Neural crest cell (in vitro differentiated cells): ENCODE results near the gene OR9A2. TPM values are rescaled to one million over a fixed set of nuclear protein-coding genes. Genes with fewer than 3 reads are reported as not detected.

Experiments
- DNase-seq: peaks from one replicate; pipeline ENCODE4 v3.0.0; 2021; ENCODE audit warnings: low read depth, mixed read lengths, low spot score
- H3K27ac Mint-ChIP-seq: one replicate; pipeline ENCODE4 v1.8.0; 2021; ENCODE audit warnings: mild to moderate bottlenecking, mixed read lengths; ENCODE audit not compliant: unreplicated experiment
- H3K27me3 Mint-ChIP-seq: 2 replicates; pipeline ENCODE4 v1.8.0; 2021; ENCODE audit warnings: low read depth, mild to moderate bottlenecking, mixed read lengths
- H3K36me3 Mint-ChIP-seq: 2 replicates; pipeline ENCODE4 v1.8.0; 2021; ENCODE audit warnings: low read depth, mild to moderate bottlenecking, mixed read lengths
- H3K4me1 Mint-ChIP-seq: 2 replicates; pipeline ENCODE4 v1.8.0; 2021; ENCODE audit warnings: mixed read lengths
- H3K4me3 Mint-ChIP-seq: one replicate; pipeline ENCODE4 v1.8.0; 2021; ENCODE audit warnings: mild to moderate bottlenecking, mixed read lengths
- H3K9me3 Mint-ChIP-seq: 2 replicates; pipeline ENCODE4 v1.8.0; 2021; ENCODE audit warnings: mixed read lengths
- total RNA-seq: library from RNA; stranded (reverse); gene quantifications from 2 replicates; pipeline ENCODE4 v1.2.1, GENCODE V29; 2021
- TF ChIP-seq, protein P1 (sequence below): fragments of 200-600 bp; sonication (generic); conservative IDR thresholded peaks from 2 replicates; pipeline ENCODE4 v1.5.0; 2021; ENCODE audit warnings: antibody characterized with exemption, mild to moderate bottlenecking

OR9A2 gene
- total RNA-seq, 1 donor from 2014 or later = not detected

- no peak overlapping the region for H3K4me3 Mint-ChIP-seq
- H3K36me3 Mint-ChIP-seq = no peaks in the 10 kb centered on the region
- no peak overlapping the region for H3K27ac Mint-ChIP-seq
- TF ChIP-seq, protein P1, sequence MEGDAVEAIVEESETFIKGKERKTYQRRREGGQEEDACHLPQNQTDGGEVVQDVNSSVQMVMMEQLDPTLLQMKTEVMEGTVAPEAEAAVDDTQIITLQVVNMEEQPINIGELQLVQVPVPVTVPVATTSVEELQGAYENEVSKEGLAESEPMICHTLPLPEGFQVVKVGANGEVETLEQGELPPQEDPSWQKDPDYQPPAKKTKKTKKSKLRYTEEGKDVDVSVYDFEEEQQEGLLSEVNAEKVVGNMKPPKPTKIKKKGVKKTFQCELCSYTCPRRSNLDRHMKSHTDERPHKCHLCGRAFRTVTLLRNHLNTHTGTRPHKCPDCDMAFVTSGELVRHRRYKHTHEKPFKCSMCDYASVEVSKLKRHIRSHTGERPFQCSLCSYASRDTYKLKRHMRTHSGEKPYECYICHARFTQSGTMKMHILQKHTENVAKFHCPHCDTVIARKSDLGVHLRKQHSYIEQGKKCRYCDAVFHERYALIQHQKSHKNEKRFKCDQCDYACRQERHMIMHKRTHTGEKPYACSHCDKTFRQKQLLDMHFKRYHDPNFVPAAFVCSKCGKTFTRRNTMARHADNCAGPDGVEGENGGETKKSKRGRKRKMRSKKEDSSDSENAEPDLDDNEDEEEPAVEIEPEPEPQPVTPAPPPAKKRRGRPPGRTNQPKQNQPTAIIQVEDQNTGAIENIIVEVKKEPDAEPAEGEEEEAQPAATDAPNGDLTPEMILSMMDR = no peak
- H3K9me3 Mint-ChIP-seq = no peaks in the 10 kb centered on the region
- H3K4me1 Mint-ChIP-seq = no peaks in the 10 kb centered on the region
- peaks cover 16% of the 10 kb centered on the region for H3K27me3 Mint-ChIP-seq
- no peak for DNase-seq
Observed at GRCh38 chr7:143048827-143049226, 21.9 kb upstream of the OR9A2 start.

DNA sequence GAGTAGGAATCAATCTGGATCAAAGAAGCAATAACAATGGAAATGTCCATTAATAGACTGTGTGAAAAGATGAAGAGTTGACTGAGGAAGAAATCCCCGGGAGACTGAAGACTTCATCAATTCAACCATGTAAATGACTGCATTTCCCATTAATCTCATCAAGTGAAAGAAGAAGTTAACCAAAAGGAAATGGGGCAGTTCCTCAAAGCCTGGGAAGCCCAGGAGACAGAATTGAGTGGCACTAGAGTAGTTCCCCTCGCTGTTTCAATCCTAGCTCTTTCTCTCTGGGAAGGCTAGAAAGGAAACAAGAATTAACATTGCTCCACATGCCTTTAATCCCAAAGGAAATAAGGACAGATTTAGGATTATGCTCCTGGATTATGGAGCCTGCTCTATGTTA is 20.4 kb upstream of the OR9A2 start:
- Mint-ChIP-seq H3K27me3 (peaks cover 16% of the 10 kb centered on the region), H3K4me3 (no peak overlapping the region), H3K4me1 (peaks cover 11% of the 10 kb centered on the region), H3K27ac (no peak overlapping the region), H3K36me3 (no peaks in the 10 kb centered on the region), H3K9me3 (no peaks in the 10 kb centered on the region)
- TF ChIP-seq, protein P1 = no peak
- no peak for DNase-seq

GRCh38 chr7:143046426-143046851 is 19.5 kb upstream of the OR9A2 start:
- Mint-ChIP-seq H3K27me3 (peaks cover 17% of the 10 kb centered on the region), H3K4me3 (no peak overlapping the region), H3K4me1 (peaks cover 11% of the 10 kb centered on the region), H3K9me3 (no peaks in the 10 kb centered on the region), H3K27ac (no peak overlapping the region), H3K36me3 (no peaks in the 10 kb centered on the region)
- DNase-seq = no peak
- TF ChIP-seq, protein P1 = no peak

DNA sequence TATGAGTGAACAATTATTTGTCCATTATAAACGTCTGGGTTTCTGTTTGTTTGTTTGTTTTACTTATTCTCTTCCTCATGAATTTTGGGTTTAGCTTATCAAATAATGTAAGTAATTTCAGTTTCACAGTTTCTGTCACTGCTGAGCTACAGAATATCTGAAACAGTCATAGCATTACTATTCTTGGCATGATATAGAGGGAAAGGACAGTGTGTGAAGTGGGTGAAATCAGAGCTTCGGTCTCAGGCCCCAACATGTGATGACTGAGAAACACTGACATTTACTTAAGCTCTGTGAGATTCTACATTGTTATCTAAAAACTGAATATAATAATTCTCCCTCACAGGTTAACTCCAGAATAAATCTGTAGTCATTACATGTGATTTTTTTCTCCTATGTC is 16.5 kb upstream of the OR9A2 start:
- H3K27ac Mint-ChIP-seq = no peak overlapping the region
- peaks cover 17% of the 10 kb centered on the region for H3K27me3 Mint-ChIP-seq
- DNase-seq = no peak

GRCh38 chr7:143042790-143043271 is 15.9 kb upstream of the OR9A2 start:
- Mint-ChIP-seq H3K27me3 (peaks cover 17% of the 10 kb centered on the region), H3K27ac (no peak overlapping the region)

More for the DNA sequence above, 16.5 kb upstream of the OR9A2 start:
- no peaks in the 10 kb centered on the region for H3K9me3 Mint-ChIP-seq
- peaks cover 11% of the 10 kb centered on the region for H3K4me1 Mint-ChIP-seq
- H3K4me3 Mint-ChIP-seq = no peak overlapping the region
- H3K36me3 Mint-ChIP-seq = no peaks in the 10 kb centered on the region
- TF ChIP-seq, protein P1 = no peak

More at GRCh38 chr7:143042790-143043271, 15.9 kb upstream of the OR9A2 start:
- DNase-seq = no peak
- TF ChIP-seq, protein P1 = no peak
- peaks cover 11% of the 10 kb centered on the region for H3K4me1 Mint-ChIP-seq
- no peaks in the 10 kb centered on the region for H3K9me3 Mint-ChIP-seq
- H3K4me3 Mint-ChIP-seq = no peak overlapping the region
- no peaks in the 10 kb centered on the region for H3K36me3 Mint-ChIP-seq
